ENCODE results near the gene SPRED3.
"Not testable (repeated sequence)": the region's sequence is repeated elsewhere in the genome, so short reads cannot be mapped to it uniquely, and the experiment has no call there.

GRCh38 chr19:38362946-38363688, 25.4 kb upstream of the SPRED3 start:
- not testable (repeated sequence) for TF ChIP-seq POLR2A (conservative IDR thresholded peaks at IDR 0.05); CHD2 (IDR thresholded peaks at IDR 0.05; ENCODE audit: low read depth, low read length); FOXM1 (IDR thresholded peaks at IDR 0.05; ENCODE audit: low read depth); FOXM1 (CRISPR knock-in tag; IDR thresholded peaks at IDR 0.05; ENCODE audit: low read depth); MCM3 (IDR thresholded peaks at IDR 0.05); ZMIZ1 (IDR thresholded peaks at IDR 0.05; ENCODE audit: low read depth in 2 of 2, low read length in 2 of 2); CBX5 (IDR thresholded peaks at IDR 0.05; ENCODE audit: borderline replicate concordance, low read depth); ZNF146 (CRISPR knock-in tag; IDR thresholded peaks at IDR 0.05; ENCODE audit: unreplicated experiment); DNMT1 (IDR thresholded peaks at IDR 0.05); GTF2F1 (IDR thresholded peaks at IDR 0.05; ENCODE audit: low read depth, low read length); CEBPB (tag; IDR thresholded peaks at IDR 0.05); ZFX (CRISPR knock-in tag; IDR thresholded peaks at IDR 0.05); CHD1 (IDR thresholded peaks at IDR 0.05; ENCODE audit: low read length); U2AF2 (optimal IDR thresholded peaks at IDR 0.05; ENCODE audit: low read depth, low read length); CTCF (IDR thresholded peaks at IDR 0.05 in 2 of 3, conservative IDR thresholded peaks at IDR 0.05 in 1 of 3; ENCODE audit: insufficient read depth in 2 of 3, low read depth in 1 of 3, low read length in 3 of 3)
